Astrocyte (in vitro differentiated cells and primary cell): ENCODE measurements around the gene PRKCD.

Experiments used
- CTCF ChIP-seq: IDR thresholded peaks from 2 replicates; pipeline ENCODE4 v1.5.1; 2011; ENCODE audit warnings: low read depth, mild to moderate bottlenecking, inconsistent platforms, low read length, moderate library complexity; ENCODE audit not compliant: insufficient read depth
- EZH2 ChIP-seq: IDR thresholded peaks from 2 replicates; pipeline ENCODE4 v1.6.1; 2012; ENCODE audit warnings: mild to moderate bottlenecking, low read length, inconsistent platforms; ENCODE audit not compliant: insufficient read depth

GRCh38 chr3:53196575-53197407, 35.8 kb downstream of the PRKCD start:
- no peak for TF ChIP-seq EZH2
- no peak for TF ChIP-seq CTCF
